Measurements from ENCODE around the gene GAS2. TPM values are rescaled to one million over a fixed set of nuclear protein-coding genes. Genes with fewer than 3 reads are reported as not detected.

GAS2 gene
- total RNA-seq, 4 donors from 2014 or later: 0.54 to 2.1 (median 1.2) TPM

GRCh38 chr11:22690871-22691270, 24.5 kb downstream of the GAS2 start:
- WGBS, 2 donors: 59 to 67% methylated on average over 4 of the region's 4 CpGs

GRCh38 chr11:22699388-22699787, 33.0 kb downstream of the GAS2 start:
- no peak overlapping the region for H3K4me3 ChIP-seq (ENCODE audit: low read depth, poor library complexity, severe bottlenecking)
- WGBS, 2 donors: 59 to 63% methylated on average over 1 of the region's 1 CpG
- DNase-seq (ENCODE audit: low spot score in 2 of 2): no peak
- intact Hi-C loops (cut with DNase I; ENCODE audit: low total_unique reads): no loop called here
- no peak for TF ChIP-seq POLR2A (IDR thresholded peaks at IDR 0.05)
- no peak for TF ChIP-seq CTCF (IDR thresholded peaks at IDR 0.05)

More at GRCh38 chr11:22690871-22691270, 24.5 kb downstream of the GAS2 start:
- TF ChIP-seq POLR2A (IDR thresholded peaks at IDR 0.05) (no peak), CTCF (IDR thresholded peaks at IDR 0.05) (no peak)
- no peak for DNase-seq (ENCODE audit: low spot score in 2 of 2)
- intact Hi-C loops (cut with DNase I; ENCODE audit: low total_unique reads): no loop called here
- no peak overlapping the region for H3K4me3 ChIP-seq (ENCODE audit: low read depth, poor library complexity, severe bottlenecking)

- no peak for DNase-seq (ENCODE audit: low spot score in 2 of 2)
- TF ChIP-seq POLR2A (IDR thresholded peaks at IDR 0.05) (no peak), CTCF (IDR thresholded peaks at IDR 0.05) (no peak)
- no peak overlapping the region for H3K4me3 ChIP-seq (ENCODE audit: low read depth, poor library complexity, severe bottlenecking)
- intact Hi-C loops (cut with DNase I; ENCODE audit: low total_unique reads): no loop called here
Observed at GRCh38 chr11:22702031-22702430, 35.6 kb downstream of the GAS2 start.

GRCh38 chr11:22703040-22703439, 36.6 kb downstream of the GAS2 start:
- TF ChIP-seq CTCF (IDR thresholded peaks at IDR 0.05): no peak
- no peak for TF ChIP-seq POLR2A (IDR thresholded peaks at IDR 0.05)
- intact Hi-C loops (cut with DNase I; ENCODE audit: low total_unique reads): no loop called here
- WGBS, 2 donors: 24 to 34% methylated on average over 3 of the region's 3 CpGs
- no peak overlapping the region for H3K4me3 ChIP-seq (ENCODE audit: low read depth, poor library complexity, severe bottlenecking)
- no peak for DNase-seq (ENCODE audit: low spot score in 2 of 2)

GRCh38 chr11:22703591-22703990, 37.2 kb downstream of the GAS2 start:
- intact Hi-C loops (cut with DNase I; ENCODE audit: low total_unique reads): no loop called here
- H3K4me3 ChIP-seq (ENCODE audit: low read depth, poor library complexity, severe bottlenecking): no peak overlapping the region
- TF ChIP-seq CTCF (IDR thresholded peaks at IDR 0.05) (no peak), POLR2A (IDR thresholded peaks at IDR 0.05) (no peak)
- WGBS, 2 donors: 55 to 59% methylated on average over 2 of the region's 2 CpGs
- no peak for DNase-seq (ENCODE audit: low spot score in 2 of 2)

GRCh38 chr11:22707119-22707899, 40.9 kb downstream of the GAS2 start:
- 67 to 73% methylated on average over 3 of the region's 3 CpGs for WGBS, 2 donors

More at GRCh38 chr11:22707119-22707899, 40.9 kb downstream of the GAS2 start:
- H3K4me3 ChIP-seq (ENCODE audit: low read depth, poor library complexity, severe bottlenecking): no peak overlapping the region
- TF ChIP-seq POLR2A (IDR thresholded peaks at IDR 0.05): no peak
- TF ChIP-seq CTCF (IDR thresholded peaks at IDR 0.05): no peak
- intact Hi-C loops (cut with DNase I; ENCODE audit: low total_unique reads): no loop called here
- DNase-seq (ENCODE audit: low spot score in 2 of 2): no peak
